GM19023 (cell line): ENCODE results near the gene NEDD4L.

ENCODE experiments used
- ATAC-seq: cut with Tn5 transposase; IDR thresholded peaks from one replicate; pipeline ENCODE4 v1.9.1; 2021; ENCODE audit warnings: mild to moderate bottlenecking, moderate library complexity; ENCODE audit not compliant: unreplicated experiment

Gene NEDD4L

GRCh38 chr18:58405107-58405898, 361.3 kb downstream of the NEDD4L start:
- no peak for ATAC-seq

DNA sequence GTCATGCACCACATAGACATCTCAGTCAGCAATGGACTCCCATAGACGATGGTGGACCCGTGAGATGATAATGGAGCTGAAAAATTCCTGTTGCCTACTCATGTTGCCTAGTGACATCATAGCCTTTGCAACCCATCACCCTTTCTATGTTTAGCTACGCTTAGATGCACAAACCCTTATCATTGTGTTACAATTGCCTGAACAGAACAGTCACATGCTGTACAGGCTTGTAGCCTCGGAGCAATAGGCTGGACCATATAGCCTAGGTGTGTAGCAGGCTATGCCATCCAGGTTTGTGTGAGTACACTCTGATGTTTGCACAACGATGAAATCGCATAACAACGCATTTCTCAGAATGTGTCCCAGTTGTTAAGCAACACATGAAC, 363.2 kb downstream of the NEDD4L start:
- no peak for ATAC-seq

GRCh38 chr18:58407649-58408407, 363.8 kb downstream of the NEDD4L start:
- ATAC-seq = no peak

DNA sequence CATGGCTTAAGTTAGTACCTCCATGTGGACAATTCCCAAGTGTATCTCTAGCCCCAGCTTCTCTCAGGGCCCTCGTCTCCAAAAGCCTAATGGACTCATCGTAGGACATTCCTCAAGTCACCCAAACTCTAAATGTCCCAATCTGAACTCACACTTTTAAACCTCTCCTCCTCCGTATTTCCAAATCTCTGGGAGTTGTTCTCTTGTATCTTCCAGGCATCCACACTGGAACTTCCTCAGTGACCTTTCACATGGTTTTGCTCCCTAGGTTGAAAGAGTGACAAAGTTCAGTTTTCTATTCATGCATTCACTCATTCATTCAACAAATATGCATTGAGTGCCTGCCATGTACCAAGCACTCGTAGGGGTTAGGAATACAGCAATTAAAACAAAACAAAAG, 364.6 kb downstream of the NEDD4L start:
- no peak for ATAC-seq

GRCh38 chr18:58409802-58410445, 365.9 kb downstream of the NEDD4L start:
- no peak for ATAC-seq

GRCh38 chr18:58411323-58411722, 367.3 kb downstream of the NEDD4L start:
- ATAC-seq = no peak

DNA sequence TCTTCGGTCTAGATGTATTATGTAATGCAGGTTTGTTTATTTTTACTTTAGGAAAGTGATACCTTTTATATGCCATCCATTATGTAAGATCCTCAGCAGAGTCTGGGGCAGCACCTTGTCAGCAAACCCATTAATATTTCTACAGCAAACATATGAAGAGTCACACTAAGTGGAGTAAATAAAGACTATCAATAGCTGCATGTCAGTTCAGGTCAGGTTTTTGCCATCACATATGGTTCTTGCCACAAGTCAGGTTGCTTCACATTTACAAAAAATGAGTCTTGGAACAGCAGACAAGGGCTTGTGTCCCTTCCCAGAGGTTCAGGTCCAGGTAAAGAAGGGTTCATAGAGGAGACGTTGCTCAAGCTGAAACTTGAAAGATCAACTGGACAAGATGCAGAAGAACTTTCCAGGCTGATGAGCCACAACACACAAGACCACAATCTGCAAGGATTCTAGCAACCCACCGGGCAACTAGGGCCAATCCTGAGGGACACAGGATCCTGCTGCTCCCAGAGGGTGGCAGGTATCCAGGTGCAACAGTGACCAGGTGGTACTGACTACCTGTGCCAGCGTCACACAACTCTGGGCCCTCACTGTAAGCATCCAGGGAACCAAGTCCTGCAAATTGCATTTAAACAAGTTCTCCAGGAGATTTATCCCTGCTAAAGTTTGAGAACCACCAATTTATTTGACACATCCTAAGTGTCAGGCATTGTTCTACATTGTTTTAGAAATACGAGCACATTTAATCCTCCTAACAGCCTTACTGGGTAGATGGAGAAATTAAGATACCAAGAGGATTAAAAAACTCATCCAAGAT, 369.0 kb downstream of the NEDD4L start:
- no peak for ATAC-seq

DNA sequence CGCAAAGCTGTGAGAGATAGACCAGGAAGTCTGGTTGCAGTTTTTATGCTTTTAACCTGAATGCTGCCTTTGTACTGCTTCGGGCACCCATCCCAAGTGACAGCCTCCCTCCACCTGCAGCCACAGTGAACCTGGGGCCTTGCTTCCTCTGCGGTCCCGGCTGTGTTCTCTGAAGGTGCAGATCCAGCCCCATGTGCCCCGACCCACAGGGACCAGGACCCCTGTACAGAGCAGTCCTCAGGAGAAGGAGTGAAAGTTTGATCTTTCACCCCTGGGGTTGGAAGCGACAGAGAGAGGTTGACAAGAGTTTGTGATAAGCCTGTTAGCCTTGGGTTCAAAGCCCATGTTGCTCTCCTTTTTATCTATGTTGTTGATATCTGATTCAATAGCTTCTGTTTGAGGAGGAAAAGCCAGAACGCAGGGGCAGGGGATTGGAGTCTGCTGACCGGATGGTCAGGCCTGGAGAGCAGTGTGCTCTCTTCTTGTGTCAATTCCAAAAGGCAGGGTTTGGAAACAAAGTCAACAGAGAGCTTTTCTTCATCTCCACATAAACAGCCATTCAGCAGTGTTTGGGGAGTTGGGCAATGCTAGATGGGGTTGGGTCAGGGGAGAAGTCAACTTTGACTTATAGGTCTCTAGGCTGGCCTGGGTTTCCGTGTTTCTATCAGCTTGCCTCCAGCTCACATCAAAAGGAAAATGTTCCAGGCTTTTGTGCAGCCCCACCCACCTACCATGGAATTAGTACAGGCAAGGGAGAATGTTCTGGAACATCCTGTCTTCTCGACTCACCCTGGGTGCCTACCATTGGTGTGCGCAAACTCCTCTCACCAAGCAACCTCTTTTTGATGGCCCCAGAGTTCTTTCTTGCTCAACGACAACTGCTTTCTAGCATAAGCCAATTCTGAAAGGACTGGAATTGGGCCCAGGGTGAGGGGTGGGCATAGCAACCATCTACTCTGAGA, 369.9 kb downstream of the NEDD4L start:
- no peak for ATAC-seq

- no peak for ATAC-seq
These were observed 372.1 kb downstream of the NEDD4L start for GRCh38 chr18:58416014-58416703.

GRCh38 chr18:58416704-58417683, 373.0 kb downstream of the NEDD4L start:
- ATAC-seq = no peak

DNA sequence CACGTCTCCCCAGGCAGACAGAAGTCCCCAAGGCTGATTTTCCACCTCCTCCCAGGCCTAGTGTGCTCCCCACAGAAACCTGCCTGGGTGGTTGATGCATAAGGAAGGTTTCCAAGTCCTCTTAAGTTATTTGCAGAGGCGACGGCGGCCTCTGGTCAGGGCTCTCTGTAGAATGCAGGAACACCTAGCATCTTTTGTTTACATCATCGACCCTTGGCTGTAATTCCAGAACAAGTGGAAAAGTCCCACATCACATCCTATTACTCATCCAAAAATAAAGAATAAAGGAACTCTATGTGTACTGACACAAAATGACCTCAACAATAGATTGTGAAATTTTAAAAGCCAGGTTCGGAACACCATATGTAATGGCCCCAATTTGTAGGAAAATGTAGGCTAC, 373.7 kb downstream of the NEDD4L start:
- ATAC-seq = no peak

DNA sequence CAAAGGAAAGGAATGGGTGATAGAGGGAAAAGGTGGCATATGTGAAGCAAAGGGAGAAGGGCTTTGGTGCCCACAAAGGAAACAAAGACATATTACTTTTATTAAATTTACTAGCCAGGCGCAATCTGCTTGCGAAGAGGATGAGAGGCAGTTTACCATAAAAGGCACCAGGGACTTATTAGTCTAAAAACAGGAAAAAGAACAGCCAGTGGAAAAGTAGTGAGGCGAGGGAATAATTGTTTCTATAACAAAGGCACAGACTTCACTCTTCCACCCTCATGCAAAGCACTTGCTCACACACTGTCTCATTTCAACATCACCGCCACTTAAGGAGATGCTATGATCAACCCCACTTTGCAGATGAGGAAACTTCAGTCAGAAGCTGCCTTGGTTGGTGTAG, 374.3 kb downstream of the NEDD4L start:
- ATAC-seq = no peak

DNA sequence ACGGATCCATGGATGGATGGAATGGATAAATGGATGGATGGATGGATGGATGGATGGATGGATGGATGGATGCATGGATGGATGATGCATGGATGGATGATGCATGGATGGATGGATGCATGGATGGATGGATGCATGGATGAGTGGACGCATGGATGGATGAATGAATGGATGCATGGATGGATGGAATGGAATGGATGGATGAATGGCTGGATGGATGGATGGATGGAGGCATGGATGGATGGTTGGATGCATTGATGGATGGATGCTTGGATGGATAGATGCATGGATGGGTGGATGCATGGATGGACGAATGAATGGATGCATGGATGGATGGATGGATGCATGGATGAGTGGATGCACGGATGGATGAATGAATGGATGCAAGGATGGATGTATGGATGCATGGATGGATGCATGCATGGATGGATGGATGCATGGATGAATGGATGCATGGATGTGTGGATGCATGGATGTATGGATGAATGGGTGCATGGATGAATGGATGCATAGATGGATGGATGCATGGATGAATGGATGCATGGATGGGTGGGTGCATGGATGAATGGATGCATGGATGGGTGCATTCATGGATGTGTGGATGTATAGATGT, 375.7 kb downstream of the NEDD4L start:
- ATAC-seq = no peak

DNA sequence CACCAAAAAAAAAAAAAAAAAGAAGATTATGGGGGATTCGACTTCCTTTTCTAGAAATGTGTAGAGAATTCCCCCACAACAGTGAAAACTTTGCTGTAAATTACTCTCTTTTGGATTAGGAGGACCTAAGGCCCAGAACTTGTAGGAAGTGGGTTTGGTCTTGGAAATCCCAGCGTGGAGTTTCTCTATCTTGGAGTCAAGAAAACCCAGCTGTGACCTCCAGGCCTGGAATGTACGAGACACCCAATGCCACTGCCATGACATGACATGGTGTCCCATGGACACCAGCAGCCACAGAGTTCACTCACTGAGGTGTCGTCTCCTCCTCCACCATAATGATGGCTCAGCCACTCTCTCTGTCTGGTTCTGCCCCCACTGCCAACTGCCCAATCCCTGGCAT, 382.6 kb downstream of the NEDD4L start:
- no peak for ATAC-seq

GRCh38 chr18:58427321-58427720, 383.3 kb downstream of the NEDD4L start:
- ATAC-seq = no peak

DNA sequence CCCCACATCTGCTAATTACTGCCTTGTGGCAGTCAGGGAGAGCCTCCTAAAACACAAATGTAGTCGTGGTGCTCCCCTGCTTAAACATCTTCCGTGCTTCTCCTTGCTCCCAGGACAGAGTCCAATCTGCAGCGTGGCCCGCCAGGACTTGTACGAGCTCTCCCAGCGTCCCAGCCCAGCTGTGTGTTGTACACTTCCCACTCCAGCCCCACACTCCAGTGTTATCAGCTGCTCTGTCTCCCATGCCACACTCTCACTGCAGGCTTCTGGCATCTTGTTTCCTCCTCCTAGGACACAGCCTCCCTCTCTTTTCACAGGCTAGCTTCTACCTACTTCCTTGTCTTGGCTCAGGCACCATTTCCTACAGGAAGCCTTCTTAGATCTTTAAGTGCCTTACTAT, 385.4 kb downstream of the NEDD4L start:
- no peak for ATAC-seq

DNA sequence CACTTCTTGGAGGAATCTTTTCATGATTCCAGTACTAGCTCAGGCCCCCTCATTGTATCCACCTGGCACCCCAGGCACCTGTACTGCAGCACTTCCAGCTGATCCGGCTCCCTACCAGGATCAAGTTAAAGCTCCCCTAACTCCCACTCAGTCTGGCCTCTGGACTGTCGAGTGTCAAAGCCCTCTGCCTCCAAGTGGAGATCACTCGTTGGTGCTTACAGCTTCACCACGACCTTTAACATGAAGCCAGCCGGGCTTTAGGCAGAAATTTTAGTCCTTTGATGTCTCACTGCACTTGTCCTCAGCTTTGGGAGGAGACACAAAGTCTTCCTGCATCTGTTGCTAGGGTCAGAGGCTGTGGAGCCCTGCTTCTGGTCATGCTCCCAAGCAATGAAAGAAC, 387.2 kb downstream of the NEDD4L start:
- no peak for ATAC-seq
